GM12872 (cell line): ENCODE measurements around the gene NBEAL2.

ENCODE experiments used
- CTCF ChIP-seq: IDR thresholded peaks from 3 replicates; pipeline ENCODE4 v1.5.1; 2011; ENCODE audit warnings: low read depth, mild to moderate bottlenecking, low read length, moderate library complexity; ENCODE audit not compliant: insufficient read depth

Gene NBEAL2

GRCh38 chr3:46933261-46933660 is 46.2 kb upstream of the NBEAL2 start:
- no peak for TF ChIP-seq CTCF

GRCh38 chr3:46934072-46934471 is 45.4 kb upstream of the NBEAL2 start:
- no peak for TF ChIP-seq CTCF

- no peak for TF ChIP-seq CTCF
Observed at GRCh38 chr3:46934498-46935167, 44.8 kb upstream of the NBEAL2 start.

- TF ChIP-seq CTCF = no peak
Observed at GRCh38 chr3:46935168-46935858, 44.2 kb upstream of the NBEAL2 start.

- no peak for TF ChIP-seq CTCF
Observed at GRCh38 chr3:46935989-46936558, 43.4 kb upstream of the NBEAL2 start.

GRCh38 chr3:46936733-46937250 is 42.7 kb upstream of the NBEAL2 start:
- TF ChIP-seq CTCF = no peak

GRCh38 chr3:46938118-46938517 is 41.3 kb upstream of the NBEAL2 start:
- no peak for TF ChIP-seq CTCF
